ENCODE results near the gene FILIP1L.

The FILIP1L gene

DNA sequence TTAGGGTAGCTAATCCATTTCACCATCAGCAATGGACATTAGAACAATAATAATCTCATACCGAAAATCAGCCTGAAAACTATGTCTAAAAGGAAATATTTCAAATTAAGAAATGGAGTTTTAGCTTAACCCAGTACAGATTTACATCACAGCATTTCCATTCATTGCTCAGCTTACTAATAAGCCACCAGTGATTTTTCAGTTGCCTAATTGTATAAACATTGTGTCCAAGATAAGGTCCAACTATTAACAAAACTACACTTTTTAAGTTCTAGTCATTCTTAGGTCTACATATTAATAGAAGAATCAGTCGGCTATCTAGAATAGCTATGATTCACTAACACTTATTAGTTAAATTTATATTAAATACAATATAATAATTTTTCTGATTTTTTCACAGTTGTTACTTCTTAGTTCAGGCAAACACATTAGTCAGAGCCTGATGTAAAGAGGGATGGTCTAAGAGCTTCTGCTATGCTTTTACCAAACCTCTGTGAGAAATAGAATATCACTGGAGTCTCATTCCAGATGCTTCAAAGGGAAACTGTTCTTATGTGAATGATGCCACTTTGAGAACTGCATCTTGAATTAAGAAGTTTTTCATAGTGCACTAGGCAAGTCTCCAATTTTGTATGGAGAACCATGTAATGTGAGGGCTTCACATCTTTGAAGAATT lies 222.6 kb downstream of the FILIP1L start:
- no peak for DNase-seq (ENCODE audit: low spot score)

DNA sequence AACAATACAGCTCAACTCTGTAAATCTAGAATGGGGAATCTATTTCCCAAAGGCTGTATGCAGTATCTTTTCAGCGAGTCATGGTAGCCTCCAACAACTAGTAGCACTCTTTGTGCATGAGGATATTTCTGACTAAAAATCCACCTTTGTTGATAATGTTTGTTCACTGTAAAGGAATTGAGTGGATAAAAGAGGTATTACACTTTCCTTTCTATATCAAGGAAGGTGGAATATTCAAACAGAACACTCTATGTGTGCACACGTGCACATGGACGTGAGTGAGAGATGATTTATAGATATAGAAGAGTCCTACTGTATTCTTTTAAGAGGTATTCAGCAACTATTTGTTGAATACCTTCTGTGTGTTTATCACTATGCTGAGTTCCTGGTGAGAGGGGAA lies 228.4 kb downstream of the FILIP1L start:
- DNase-seq (ENCODE audit: low spot score) = no peak

DNA sequence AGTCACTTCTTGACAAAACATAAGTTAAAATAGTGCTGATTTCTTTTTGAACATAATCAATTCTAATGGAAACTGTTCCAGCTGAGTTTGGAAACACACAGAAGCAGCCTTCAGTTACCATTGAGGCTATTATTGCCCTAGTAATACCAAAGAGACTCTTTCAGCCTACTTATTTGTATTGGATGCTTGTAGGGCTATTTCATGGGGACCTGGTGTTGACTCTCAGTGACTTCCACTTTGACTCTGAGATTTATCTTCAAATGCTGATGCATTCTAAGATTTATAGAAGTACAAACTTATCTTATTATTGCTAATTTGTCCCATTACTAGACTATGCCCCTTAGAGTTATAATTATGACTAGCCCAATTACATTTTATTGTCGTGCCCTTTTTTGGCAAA lies 229.2 kb downstream of the FILIP1L start:
- DNase-seq (ENCODE audit: low spot score) = no peak

DNA sequence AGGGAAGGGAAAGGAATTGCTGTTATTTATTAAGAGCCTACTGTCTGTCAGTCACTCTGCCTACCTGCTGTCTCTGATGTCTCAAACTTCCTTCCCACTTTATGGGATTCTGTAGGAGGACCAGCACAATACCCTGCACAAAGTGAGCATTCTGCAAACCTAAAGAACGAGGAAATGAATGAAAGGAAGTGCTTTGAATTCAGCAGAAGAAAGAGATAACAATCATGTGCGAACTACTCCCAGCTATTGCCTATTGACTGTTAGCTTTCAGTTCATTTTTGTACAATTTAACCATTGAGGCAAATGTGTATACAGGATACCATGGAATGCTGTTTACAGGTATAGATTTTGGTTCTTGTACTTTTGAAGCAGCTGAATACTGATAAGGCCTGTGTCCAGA lies 229.8 kb downstream of the FILIP1L start:
- no peak for DNase-seq (ENCODE audit: low spot score)

DNA sequence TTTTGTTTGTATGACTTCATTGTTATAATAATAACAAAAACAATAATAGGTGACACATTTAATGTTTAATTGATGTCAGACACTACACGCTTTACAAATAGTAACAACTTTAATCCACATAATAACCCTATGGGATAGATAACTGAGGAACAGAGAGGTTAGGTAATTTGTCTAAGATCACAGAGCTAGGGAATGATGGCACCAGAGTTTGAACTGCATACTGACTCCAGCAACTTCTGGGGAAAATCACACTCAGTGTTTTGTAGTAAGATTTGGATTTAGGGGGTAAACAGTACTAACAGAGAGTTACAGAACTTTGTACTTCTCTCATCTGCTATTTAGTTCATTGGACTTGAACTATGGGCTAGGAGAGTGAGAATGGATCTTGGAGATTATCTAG lies 230.6 kb downstream of the FILIP1L start:
- DNase-seq (ENCODE audit: low spot score) = no peak

DNA sequence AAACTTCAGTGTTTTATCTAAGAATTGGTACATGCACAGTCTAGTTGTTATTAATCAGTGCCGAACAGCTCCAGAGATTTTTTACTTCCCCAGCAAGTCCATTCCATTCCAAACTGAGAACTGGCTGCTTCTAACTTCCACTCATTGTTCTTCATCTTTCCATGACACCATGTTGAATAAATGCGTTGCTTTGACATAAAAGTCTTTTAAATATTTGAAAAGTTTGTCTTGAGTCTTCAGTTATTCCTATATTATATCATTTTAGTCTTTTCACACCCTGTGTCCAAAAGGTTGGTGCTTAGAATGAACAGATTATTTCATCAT lies 231.2 kb downstream of the FILIP1L start:
- no peak for DNase-seq (ENCODE audit: low spot score)

DNA sequence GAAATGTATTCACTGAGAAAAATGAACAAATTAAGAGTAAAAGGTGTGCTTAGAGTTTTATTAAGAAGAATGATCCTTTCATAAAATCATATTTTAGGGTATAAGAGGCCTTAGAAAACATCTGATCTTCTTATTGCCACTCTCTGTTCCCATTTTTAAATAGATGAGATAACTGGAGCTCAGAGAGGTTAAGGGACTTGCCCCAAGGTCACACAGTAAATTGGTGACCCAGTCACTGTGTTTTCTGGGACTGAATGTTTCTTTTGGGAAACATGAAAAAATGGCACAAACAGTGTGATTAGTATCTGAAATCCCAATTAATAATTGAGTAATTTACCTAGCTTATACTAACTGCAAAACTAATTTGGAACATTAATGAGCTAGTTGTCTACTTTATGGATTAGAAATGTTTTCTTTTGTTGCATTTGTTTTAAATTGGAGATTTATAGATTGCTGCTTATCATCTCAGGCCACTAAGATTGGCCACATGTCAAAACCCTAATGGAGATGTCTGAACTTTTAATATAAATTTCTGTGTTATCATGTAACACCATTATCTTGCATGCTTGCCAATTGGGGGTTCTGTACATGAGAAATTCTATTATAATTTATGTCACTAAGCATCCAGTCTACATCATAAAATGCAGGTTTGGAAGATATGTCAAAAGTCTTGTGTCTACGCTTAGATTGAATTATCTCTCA lies 231.7 kb downstream of the FILIP1L start:
- no peak for DNase-seq (ENCODE audit: low spot score)

DNA sequence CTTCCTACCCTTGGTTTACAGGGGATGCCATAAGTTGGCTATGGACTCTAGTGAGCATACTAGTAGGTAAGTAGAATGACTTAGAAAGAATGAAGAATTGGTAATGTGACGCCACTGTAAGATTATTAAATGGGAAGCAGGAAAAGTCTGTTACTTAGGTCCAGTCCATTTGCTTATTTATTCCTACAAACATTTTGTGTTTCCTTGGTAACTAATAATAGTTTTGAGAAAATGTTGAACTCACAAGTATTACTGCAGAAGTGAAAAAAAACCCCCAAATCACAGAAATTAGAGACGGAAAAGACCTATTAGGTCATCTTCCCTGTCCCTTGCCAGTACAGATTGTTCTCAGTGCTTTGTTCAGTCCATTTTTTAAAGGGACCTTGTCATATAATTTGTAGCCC lies 233.2 kb downstream of the FILIP1L start:
- DNase-seq (ENCODE audit: low spot score) = no peak

DNA sequence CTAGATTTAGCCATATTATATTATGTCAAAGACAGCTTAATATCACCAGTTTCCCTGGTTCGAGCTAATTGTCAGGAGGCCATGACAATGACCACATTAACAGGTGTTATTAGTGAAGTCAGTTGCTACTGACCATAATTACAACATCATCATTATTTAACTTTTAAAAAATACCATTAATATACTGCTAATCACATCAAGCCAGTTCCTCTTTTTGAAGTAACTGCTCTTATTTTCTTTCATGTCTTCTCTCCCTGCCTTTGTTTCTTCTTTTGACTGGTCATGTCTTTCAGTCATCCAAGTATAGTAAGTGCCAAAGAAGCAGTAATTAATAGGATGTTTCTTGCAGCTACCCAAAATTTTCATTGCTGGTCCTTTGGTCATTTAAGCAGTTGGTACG lies 235.0 kb downstream of the FILIP1L start:
- DNase-seq (ENCODE audit: low spot score) = no peak

DNA sequence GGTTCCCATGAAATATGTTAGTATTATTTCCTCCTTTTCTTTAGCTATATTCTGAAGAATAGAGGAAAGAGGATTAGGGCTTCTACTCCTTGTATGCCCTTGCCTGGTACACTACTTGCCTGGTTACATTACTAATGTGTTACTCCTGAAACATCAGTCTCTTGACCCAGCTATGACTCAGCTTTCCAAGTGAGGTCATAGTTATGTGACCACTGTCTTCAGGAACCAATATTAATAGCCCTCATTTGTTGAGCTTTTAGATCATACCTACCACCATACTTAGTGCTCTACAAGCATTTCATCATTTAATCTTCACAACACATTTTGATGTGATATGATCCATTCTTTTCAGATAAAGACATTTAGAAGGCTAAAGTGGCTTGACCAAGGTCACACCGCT lies 236.3 kb downstream of the FILIP1L start:
- DNase-seq (ENCODE audit: low spot score) = no peak

DNA sequence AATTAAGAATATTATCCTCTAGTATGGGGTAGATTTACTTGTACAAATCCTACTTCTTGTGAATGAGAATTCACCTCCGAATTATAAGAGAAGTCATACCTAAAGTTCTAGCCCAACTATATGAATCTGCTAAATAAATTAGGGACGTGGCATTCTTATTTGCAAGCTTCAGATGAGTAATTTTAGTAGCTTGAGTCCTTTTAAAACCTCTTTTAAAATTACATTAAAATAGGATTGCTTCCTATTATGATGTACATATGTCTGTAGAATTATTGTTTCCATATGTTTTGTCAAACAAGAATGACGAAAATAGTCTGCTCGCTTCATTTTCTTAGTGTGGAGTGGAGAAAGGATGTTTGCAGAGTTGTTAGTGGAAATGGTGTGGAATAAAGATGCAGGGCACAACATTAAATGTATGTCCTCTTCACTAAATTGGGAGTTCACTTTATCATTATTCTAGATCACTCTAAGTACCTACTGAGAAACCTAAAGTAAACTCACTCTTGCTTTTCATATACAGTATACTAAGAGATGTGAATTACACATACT lies 237.2 kb downstream of the FILIP1L start:
- DNase-seq (ENCODE audit: low spot score) = no peak

DNA sequence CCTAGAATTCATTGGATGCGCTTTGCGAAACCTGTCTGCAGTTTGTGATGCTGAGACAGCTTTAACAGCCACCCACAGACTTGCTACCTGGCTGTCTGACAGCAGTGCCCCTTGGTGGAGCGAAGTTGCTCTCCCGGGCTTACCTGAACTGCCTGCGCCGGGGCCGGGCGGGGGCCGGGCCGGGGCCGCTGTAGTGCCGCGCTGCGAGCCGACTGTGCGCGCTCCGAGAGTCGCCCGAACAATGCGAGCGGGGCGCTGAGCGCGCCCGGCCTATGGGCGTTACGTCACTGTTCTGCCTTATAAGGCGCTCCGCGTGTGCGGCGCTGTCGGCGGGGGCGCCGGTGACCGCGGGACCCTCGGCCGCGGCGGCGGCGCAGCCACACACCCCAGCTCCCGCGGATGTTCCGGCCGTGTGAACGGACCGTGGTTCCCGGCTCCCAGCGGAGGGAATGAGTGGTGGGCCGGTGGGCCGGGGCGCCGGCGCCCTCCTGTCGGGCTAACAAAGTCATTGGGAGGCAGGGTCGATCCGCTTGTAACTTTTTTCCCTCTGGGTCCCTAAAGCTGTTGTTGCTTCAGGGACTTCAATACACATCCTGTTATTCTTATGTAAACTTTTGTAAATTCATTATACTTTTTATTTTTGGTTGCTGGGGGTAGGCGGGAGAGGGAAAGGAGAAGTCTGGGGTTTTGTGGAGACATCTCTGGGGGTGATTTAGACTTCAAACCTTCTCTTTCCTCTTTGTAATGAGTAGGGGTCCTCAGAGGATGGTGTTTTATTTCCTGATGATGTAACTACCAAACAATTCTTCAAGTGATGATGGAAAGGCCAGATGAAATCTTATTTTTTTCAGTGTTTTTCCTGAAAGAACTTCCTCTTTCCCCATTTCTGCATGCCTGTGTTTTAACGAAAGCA lies 238.1 kb downstream of the FILIP1L start:
- peak; percentile 87 for DNase-seq (ENCODE audit: low spot score)

DNA sequence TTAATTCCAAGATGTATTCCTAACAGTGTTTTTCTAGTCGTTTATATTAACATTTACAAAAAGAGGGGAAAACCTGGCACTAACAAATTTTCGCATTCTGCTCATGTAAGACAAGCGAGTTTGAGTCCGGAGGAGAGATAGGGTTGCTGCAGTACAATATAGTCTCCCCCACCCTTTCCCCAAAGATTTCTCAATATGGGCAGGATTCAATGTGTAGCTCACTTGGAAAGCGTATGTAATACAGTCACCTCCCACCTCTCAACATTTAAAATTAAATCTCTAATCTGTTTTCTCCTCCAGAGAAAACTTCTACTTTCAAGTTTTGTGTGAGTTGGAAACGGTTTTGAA lies 238.7 kb downstream of the FILIP1L start:
- DNase-seq (ENCODE audit: low spot score) = no peak

DNA sequence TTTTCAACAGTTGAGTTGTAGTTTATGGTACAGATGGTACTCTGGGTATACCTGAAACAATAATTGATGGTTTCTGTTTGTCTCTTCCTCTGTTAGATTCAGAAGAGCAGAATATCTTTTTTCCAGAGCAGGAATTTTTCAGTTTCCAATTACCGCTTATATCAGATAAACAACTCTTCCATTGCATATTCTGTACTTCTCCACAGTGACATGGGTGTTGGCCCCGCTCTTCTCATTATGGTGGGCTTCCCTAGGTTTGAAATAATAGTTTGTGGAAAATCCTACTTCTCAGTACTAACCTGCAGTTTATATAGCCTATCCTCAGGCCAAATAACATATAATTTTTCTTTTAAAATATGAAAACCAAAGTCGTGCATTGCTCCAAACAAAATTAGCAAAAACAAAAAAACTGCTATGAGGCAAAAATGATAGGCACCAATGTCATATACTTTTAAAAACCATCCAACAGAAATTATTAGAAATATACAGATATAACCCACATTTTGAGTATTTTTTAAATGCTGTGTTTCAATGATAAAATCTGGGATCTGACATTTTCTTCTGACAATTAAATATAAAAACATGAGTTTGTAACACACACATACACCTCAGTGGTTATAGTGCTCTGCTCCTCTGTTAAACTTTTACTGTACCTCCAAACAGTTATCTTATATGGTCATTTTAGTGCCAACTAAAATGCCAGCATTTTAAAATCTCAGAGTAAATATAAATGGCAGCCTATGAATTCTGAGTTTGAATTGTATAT lies 239.9 kb downstream of the FILIP1L start:
- no peak for DNase-seq (ENCODE audit: low spot score)

DNA sequence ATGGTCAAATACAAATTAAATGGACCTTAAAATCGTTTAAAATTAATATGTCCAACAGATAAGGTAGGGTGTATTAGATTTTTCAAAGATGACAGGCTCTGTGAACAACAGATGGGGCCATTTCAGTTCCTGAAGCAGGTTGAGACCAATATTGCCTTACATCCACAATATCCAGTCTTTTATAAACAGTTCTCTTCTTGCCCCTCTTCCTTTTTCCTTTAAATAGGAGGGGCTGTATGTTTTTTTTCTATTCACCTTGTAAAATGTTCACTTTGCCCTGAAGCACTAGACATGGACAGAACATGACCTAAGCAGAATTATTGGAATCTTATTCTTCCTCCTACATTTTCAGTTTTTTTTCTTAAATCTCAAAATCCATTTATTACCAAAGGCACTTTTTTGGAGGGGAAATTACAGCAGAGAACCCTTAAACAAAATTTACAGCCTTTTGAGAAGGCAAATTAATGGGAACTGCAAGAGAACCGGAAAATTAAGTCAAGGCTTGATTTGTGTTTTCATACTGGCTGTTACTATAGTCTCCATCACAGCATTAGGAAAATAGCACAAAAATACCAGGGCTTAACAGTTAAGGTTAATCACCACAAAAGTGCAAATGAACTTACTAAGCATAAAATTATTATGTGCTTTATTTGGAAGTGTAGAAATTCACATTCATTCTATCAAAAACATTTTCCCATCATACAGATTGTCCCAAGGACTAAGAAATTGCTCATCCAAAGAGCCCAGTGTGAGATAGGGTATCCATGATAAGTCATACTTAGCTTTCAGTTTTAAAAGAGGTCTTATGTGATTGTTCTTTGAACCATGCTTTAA lies 240.8 kb downstream of the FILIP1L start:
- DNase-seq (ENCODE audit: low spot score) = no peak

DNA sequence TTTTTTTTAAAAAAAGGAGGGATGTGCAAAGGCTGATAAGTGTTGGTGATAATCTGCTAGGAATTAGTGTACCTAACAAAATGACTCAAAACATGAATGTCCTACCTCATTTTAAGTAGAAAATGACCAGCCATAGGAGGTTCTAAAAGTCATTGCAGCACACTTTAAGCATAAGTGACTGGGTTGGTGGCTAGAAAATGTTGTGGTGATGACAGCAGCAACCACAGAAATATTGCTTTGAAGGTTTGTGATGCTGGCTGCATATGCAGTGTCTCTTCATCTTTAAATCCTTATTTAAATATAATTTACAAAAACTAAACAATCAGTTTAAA lies 241.4 kb downstream of the FILIP1L start:
- DNase-seq (ENCODE audit: low spot score) = no peak

DNA sequence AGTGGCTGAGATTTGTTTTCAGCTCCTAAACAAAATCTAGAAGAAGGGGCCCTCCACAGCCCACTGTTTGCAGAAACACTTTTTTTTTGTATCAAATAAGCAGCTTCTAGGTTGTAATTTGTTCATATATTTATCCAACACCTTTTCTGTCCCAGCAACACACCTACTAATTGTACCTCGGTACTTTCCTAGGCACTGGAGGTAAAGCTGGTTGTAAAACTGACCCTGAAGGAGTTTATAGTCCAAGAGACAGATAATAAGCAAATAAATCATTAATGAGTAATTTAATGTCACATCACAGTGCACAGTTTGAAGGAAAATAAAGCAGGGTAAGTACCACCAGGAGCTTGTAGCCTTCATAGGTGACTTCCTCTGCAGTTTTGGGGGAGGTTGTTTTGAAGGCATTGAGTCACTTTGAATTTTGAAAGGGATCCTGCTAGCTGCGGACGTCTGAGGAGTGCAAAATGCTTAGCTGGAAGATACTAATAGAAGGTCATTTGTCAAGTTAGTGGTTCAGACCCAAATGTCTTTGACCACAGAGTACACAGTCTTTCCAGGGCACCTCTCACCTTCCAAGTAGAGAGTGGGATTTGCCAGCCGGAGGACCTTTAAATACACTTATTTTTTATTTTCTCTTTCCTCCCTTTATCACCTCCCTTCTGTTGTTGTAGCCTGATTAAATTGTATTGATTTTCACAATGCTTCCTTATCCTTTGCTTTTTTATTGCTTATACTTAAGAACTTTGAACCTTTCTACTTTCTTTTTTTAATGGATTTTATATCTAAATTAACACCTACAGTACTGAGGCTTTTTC lies 242.9 kb downstream of the FILIP1L start:
- no peak for DNase-seq (ENCODE audit: low spot score)

DNA sequence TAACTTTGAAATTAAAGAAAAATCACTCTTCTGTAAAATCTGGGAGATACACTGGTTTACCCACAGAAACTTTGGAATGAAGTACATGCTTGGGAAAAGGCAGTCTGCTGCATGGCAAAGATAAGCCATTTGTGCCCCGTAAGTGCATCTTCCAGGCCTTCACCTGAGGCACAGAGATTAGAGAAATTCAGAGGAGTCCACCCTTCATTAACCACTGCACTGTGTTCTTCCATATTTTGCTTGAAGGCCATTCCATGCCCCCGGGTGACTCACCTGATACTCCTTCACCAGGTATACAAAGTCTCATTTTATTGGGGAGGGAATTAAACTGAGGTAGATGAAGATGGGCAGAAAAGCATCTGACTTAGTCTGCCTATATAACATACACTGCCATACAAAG lies 243.6 kb downstream of the FILIP1L start:
- DNase-seq (ENCODE audit: low spot score) = no peak

DNA sequence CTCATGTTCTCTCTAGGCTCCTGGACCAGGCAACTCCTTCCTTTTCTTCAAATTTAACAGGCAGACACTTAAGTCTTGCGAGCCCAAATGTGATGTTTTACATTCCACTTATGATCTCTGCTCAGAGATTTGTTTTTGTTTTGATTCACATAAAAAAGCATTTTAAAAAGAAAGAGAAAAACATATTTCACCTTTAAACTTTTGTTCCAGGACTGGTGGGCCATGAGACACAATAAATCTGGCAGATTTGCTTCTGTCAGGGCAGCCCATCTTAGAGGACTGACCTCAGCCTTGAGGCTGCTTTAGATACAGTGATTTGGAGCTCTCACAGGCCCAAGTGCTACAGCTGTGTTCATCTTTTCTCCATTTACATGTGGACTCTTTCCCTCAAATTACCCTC lies 244.7 kb downstream of the FILIP1L start:
- DNase-seq (ENCODE audit: low spot score) = no peak

DNA sequence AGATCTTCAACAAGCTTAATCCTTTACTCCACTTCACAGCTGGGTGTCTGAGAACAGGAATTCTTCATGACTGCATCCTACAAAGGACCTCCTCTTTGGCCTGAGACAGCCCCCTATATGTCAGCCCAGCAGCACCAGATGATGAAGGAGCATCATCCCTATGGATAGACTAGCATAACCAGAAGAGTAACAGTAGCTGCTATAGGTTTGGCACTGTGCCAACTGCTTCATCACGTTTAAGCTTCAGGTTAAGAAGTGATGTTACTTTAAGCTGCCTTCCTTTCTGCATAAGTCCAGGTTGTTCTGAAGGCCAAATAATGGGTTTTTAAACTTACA lies 246.0 kb downstream of the FILIP1L start:
- DNase-seq (ENCODE audit: low spot score) = peak; percentile 18

Data from iPS-NIHi11 (cell line).